A549 (cell line): ENCODE measurements around the gene TNNC1. TPM values are rescaled to one million over a fixed set of nuclear protein-coding genes. Genes with fewer than 3 reads are reported as not detected.

Experiments used
- ATAC-seq, 2 experiments: fragments of 200-7000 bp in 1 of 2; fragments of >200 bp in 1 of 2; cut with Nextera tagmentation in 1 of 2; cut with Tn5 transposase in 1 of 2; 3 replicates each; pipeline versions ENCODE4 v1.8.0 to v1.9.1; 2018 to 2020; ENCODE audit warnings: mild to moderate bottlenecking in 1 of 2, moderate library complexity in 1 of 2
- CTCF ChIA-PET: fragments of 300-600 bp; sonication (Branson Sonifier 250); formaldehyde crosslinking; extraction: SDS; loops from one replicate; lab custom pipeline; 2021; ENCODE audit warnings: antibody characterized with exemption, inconsistent platforms; lab: Yijun Ruan, JAX
- POLR2A ChIA-PET: fragments of 350-600 bp; formaldehyde crosslinking; extraction: SDS; loops from one replicate; lab custom pipeline; 2021; ENCODE audit warnings: antibody characterized with exemption, inconsistent platforms; lab: Yijun Ruan, JAX
- DNase-seq, 2 experiments: peaks; one replicate each; pipeline versions ENCODE4 v3.0.0 to v3.0.0-alpha.2; 2011 to 2016; ENCODE audit warnings: low read depth in 1 of 2, low spot score in 1 of 2
- FAIRE-seq: peaks from 2 replicates; lab custom pipeline; 2011; peaks lifted over from hg19 to GRCh38; lab: Jason Lieb, UNC
- H3K27ac ChIP-seq, 2 experiments: fragments of >200 bp; sonication (Bioruptor Twin); formaldehyde crosslinking; 3 replicates each; pipeline ENCODE4 v1.5.1; 2016 to 2017
- H3K4me1 ChIP-seq: fragments of >200 bp; sonication (Bioruptor Twin); formaldehyde crosslinking; 3 replicates; pipeline ENCODE4 v1.6.1; 2016
- H3K4me2 ChIP-seq: fragments of >200 bp; sonication (Bioruptor Twin); formaldehyde crosslinking; 3 replicates; pipeline ENCODE4 v1.6.1; 2016
- H3K4me3 ChIP-seq: fragments of >200 bp; sonication (Bioruptor Twin); formaldehyde crosslinking; 3 replicates; pipeline ENCODE4 v1.5.1; 2016
- H3K9me3 ChIP-seq: fragments of >200 bp; sonication (Bioruptor Twin); formaldehyde crosslinking; 3 replicates; pipeline ENCODE4 v1.6.1; 2016
- BCL3 ChIP-seq: fragments of >200 bp; sonication (Bioruptor Twin); formaldehyde crosslinking; IDR thresholded peaks from 3 replicates; pipeline ENCODE4 v1.6.1; 2016
- BHLHE40 ChIP-seq: IDR thresholded peaks from 2 replicates; pipeline ENCODE4 v1.6.1; 2012; ENCODE audit warnings: low read depth, low read length, inconsistent platforms
- CEBPB ChIP-seq, 2 experiments: fragments of >200 bp in 1 of 2; sonication (Bioruptor Twin) in 1 of 2; formaldehyde crosslinking in 1 of 2; IDR thresholded peaks; 2 replicates each; pipeline ENCODE4 v1.6.1; 2012 to 2016
- CTCF ChIP-seq: fragments of >200 bp; sonication (Bioruptor Twin); formaldehyde crosslinking; IDR thresholded peaks from 3 replicates; pipeline ENCODE4 v1.5.1; 2016
- EHF ChIP-seq: fragments of 250-450 bp; sonication (Bioruptor Pico); IDR thresholded peaks from 2 replicates; pipeline ENCODE4 v1.5.0; 2020; ENCODE audit warnings: mild to moderate bottlenecking
- ELK1 ChIP-seq: fragments of 150-350 bp; IDR thresholded peaks from 2 replicates; pipeline ENCODE4 v1.6.1; 2014; ENCODE audit warnings: low read depth, mild to moderate bottlenecking, low read length
- ESRRA ChIP-seq: fragments of 150-350 bp; IDR thresholded peaks from 2 replicates; pipeline ENCODE4 v1.6.1; 2014; ENCODE audit warnings: mild to moderate bottlenecking, low read length, borderline replicate concordance
- FOSL2 ChIP-seq, 2 experiments: fragments of 450-650 bp in 1 of 2; fragments of >200 bp in 1 of 2; sonication (Bioruptor Twin) in 1 of 2; formaldehyde crosslinking; IDR thresholded peaks; 2 replicates each; pipeline versions ENCODE4 v1.5.0 to v1.6.1; 2016 to 2020; ENCODE audit warnings: mild to moderate bottlenecking in 1 of 2, moderate library complexity in 1 of 2
- HDAC2 ChIP-seq: fragments of 200-600 bp; sonication (generic); IDR thresholded peaks from 2 replicates; pipeline ENCODE4 v1.6.1; 2016
- HES2 ChIP-seq: fragments of >200 bp; sonication (Bioruptor Twin); formaldehyde crosslinking; IDR thresholded peaks from 2 replicates; pipeline ENCODE4 v1.6.1; 2016
- HMGXB4 ChIP-seq: fragments of 250-450 bp; sonication (Bioruptor Pico); IDR thresholded peaks from 2 replicates; pipeline ENCODE4 v1.5.0; 2021; ENCODE audit warnings: mild to moderate bottlenecking, moderate library complexity, borderline replicate concordance
- JUNB ChIP-seq: fragments of >200 bp; sonication (Bioruptor Twin); formaldehyde crosslinking; IDR thresholded peaks from 2 replicates; pipeline ENCODE4 v1.6.1; 2016
- MAX ChIP-seq: IDR thresholded peaks from 2 replicates; pipeline ENCODE4 v1.6.1; 2012
- MAZ ChIP-seq: fragments of 150-350 bp; IDR thresholded peaks from 2 replicates; pipeline ENCODE4 v1.6.1; 2014; ENCODE audit warnings: antibody characterized with exemption, low read depth, low read length, borderline replicate concordance
- NFE2L2 ChIP-seq: fragments of 150-350 bp; conservative IDR thresholded peaks from 2 replicates; pipeline ENCODE4 v1.6.1; 2014; ENCODE audit warnings: low read length
- NPAS2 ChIP-seq: fragments of 250-450 bp; sonication (Bioruptor Pico); IDR thresholded peaks from 2 replicates; pipeline ENCODE4 v1.8.0; 2022; ENCODE audit warnings: mild to moderate bottlenecking, moderate library complexity, borderline replicate concordance
- POLR2A ChIP-seq: IDR thresholded peaks from 2 replicates; pipeline ENCODE4 v1.6.1; 2012; ENCODE audit warnings: mild to moderate bottlenecking, low read length
- RARB ChIP-seq: fragments of 250-450 bp; sonication (Bioruptor Pico); IDR thresholded peaks from 2 replicates; pipeline ENCODE4 v1.8.0; 2021; ENCODE audit warnings: mild to moderate bottlenecking, moderate library complexity
- REST ChIP-seq: fragments of 200-600 bp; sonication (generic); IDR thresholded peaks from 2 replicates; pipeline ENCODE4 v1.6.1; 2016; ENCODE audit warnings: antibody characterized with exemption, mild to moderate bottlenecking, moderate library complexity
- USF2 ChIP-seq: fragments of 450-650 bp; IDR thresholded peaks from 2 replicates; pipeline ENCODE4 v1.6.1; 2014; ENCODE audit warnings: antibody characterized with exemption
- ZFP36 ChIP-seq: fragments of 450-650 bp; IDR thresholded peaks from 2 replicates; pipeline ENCODE4 v1.6.1; 2014; ENCODE audit warnings: borderline replicate concordance; ENCODE audit not compliant: partially characterized antibody
- WGBS: methylation state at CpG from one replicate; pipeline ENCODE4 v1.1.6; 2017; ENCODE audit errors: missing lambda C conversion rate; 5-methylcytosine and 5-hydroxymethylcytosine counted together
- polyA plus RNA-seq, 4 experiments: library from polyadenylated mRNA; depleted of rRNA in 3 of 4; stranded (reverse); fragments of >200 nt; fragmentation: RNase III in 1 of 4; extraction: RNeasy Plus Mini Kit Qiagen cat#74134 plus additional on column Dnase treatment in 1 of 4; gene quantifications; 2 replicates in 3 of 4; 3 replicates in 1 of 4; pipeline ENCODE4 v1.2.3, GENCODE V29; 2011 to 2017

TNNC1 gene
- polyA plus RNA-seq, 2 of the 4 experiments (the other 2 are of a cell fraction): 2.6 to 4.5 TPM

- no peak for TF ChIP-seq ZFP36
- TF ChIP-seq RARB (CRISPR knock-in tag): no peak
- TF ChIP-seq HMGXB4 (CRISPR knock-in tag): no peak
- TF ChIP-seq EHF: no peak
- no peak for TF ChIP-seq MAZ
- no peak overlapping the region for H3K4me3 ChIP-seq
- CTCF ChIA-PET: interaction anchor here (2.2 to 4.5 kb wide), 3 partner anchors 13 to 30 kb away, joined by 9 to 29 read pairs (median 14); no protein-coding TSS in a partner anchor
Observed at GRCh38 chr3:52458770-52459545, 5.1 kb upstream of the TNNC1 start.

GRCh38 chr3:52458031-52458760 lies 4.4 kb upstream of the TNNC1 start:
- Histone ChIP-seq H3K9me3 (no peaks in the 10 kb centered on the region), H3K4me1 (peaks cover 11% of the 10 kb centered on the region; the same call in 2 of the 3 replicates), H3K4me2 (no peak overlapping the region), H3K4me3 (no peak overlapping the region), H3K27ac (no peak overlapping the region)
- no peak for ATAC-seq
- DNase-seq: no peak
- 77% methylated on average over 6 of the region's 6 CpGs for WGBS
- CTCF ChIA-PET: interaction anchor here (2.4 to 3.0 kb wide), 2 partner anchors 11 to 30 kb away, joined by 14 to 17 read pairs; no protein-coding TSS in a partner anchor
- POLR2A ChIA-PET: no interaction called here
- no peak for FAIRE-seq
- TF ChIP-seq CEBPB (IDR thresholded peaks at IDR 0.05) (no peak), BHLHE40 (no peak), JUNB (no peak), NPAS2 (CRISPR knock-in tag) (no peak), USF2 (no peak), MAX (no peak), FOSL2 (IDR thresholded peaks at IDR 0.05) (no peak), FOSL2 (CRISPR knock-in tag; IDR thresholded peaks at IDR 0.05) (no peak), NFE2L2 (no peak), REST (no peak), BCL3 (no peak), CTCF (no peak), HDAC2 (no peak), ELK1 (no peak), ESRRA (no peak), POLR2A (no peak), HES2 (no peak)

More at GRCh38 chr3:52458770-52459545, 5.1 kb upstream of the TNNC1 start:
- Histone ChIP-seq H3K4me1 (peaks cover 11% of the 10 kb centered on the region; the same call in 2 of the 3 replicates), H3K4me2 (no peak overlapping the region), H3K9me3 (no peaks in the 10 kb centered on the region), H3K27ac (no peak overlapping the region)
- WGBS: 93% methylated on average over 14 of the region's 14 CpGs
- FAIRE-seq: no peak
- ATAC-seq: no peak
- POLR2A ChIA-PET: no interaction called here
- DNase-seq: no peak
